Effector CD4-positive, alpha-beta T cell (primary cell): ENCODE measurements around the gene HEXB.
"Not testable (repeated sequence)": the region's sequence is repeated elsewhere in the genome, so short reads cannot be mapped to it uniquely, and the experiment has no call there.

ENCODE experiments used
- DNase-seq: peaks from one replicate; pipeline ENCODE4 v3.0.0-alpha.2; 2020

Gene HEXB

GRCh38 chr5:74748742-74749141 is 63.7 kb downstream of the HEXB start:
- DNase-seq, result not testable (repeated sequence)

GRCh38 chr5:74761241-74761640 is 76.2 kb downstream of the HEXB start:
- DNase-seq, result no peak

GRCh38 chr5:74762599-74762998 is 77.6 kb downstream of the HEXB start:
- DNase-seq, result no peak

- no peak for DNase-seq
Observed at GRCh38 chr5:74763504-74763903, 78.5 kb downstream of the HEXB start.

GRCh38 chr5:74765201-74765600 is 80.2 kb downstream of the HEXB start:
- no peak for DNase-seq

DNA sequence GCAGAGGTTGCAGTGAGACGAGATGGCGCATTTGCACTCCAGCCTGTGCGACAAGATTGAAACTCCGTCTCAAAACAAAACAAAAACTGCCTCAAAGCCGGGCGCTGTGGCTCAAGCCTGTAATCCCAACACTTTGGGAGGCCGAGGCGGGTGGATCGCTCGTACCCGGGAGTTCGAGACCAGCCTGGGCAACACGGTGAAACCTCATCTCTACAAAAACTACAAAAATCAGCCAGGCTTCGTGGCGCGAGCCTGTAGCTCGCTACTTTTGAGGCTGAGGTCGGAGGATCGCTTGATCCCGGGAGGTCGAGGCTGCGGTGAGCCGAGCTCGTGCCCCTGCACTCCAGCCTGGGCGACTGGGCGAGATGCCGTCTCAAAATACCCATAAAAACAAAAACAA is 80.9 kb downstream of the HEXB start:
- no peak for DNase-seq

- no peak for DNase-seq
Observed at GRCh38 chr5:74766418-74766848, 81.4 kb downstream of the HEXB start.

DNA sequence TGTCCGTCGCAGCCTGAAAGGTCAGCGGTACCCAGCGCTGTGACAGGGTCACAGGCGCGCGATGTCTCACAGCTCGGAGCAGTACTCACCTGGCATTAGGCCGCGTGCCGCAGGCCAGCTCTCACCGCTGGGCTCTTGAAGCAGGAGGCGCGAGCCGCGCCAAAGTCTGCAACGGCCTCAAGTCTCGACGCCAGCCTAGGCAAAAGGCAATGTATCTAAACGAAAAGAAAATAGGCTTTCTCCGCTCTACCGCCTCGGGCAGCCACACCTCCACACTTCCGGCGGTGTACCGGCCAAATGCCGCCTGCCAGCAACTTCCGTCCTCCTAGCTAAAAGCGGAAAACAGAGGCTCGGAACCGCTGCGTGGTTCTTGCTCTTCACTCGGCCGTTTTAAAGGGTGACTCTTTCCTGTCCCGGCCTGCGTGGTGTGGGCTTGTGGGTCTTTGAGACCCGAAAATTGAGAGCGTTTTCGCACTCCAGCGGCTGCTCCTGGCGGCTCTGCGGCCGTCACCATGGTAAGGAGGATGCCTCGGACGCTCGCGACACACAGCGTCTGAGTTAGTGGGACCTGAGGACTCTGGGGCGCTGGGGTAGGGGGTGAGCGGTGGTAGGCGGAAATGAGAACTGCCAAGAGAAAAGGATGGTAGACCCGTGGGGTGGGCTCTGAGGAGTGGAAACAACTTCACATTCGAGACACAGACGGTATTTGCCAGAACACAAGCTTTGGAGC is 82.0 kb downstream of the HEXB start, which contains the start of the genes GFM2 and NSA2:
GFM2 (minus strand) TSS at position 269 of the 730 bp plus-strand sequence. CDS start 3,375 bp downstream, outside the sequence.
NSA2 (plus strand) TSS at position 401 of the 730 bp plus-strand sequence; CDS start at position 513, 112 bp downstream.
- DNase-seq, result peak; percentile 90

DNA sequence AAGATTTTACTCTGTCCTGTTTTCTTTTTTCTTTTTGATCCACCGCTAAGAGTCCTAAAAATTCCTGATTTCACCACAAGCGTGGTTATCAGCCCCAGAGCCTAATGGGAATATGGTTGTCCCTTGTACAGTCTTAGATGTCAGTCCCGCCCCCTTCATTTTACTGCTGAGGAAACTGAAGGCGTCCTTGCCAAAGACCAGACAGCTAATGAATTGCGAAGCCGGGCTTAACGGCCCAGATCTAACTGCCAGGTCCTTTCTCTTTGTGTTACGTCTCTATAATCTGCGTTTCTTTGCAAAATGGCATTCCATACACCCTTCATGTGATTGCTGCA is 82.5 kb downstream of the HEXB start:
- DNase-seq, result no peak
